Ishikawa (cell line): ENCODE measurements around the gene LTB4R2.

Experiments
- CEBPB ChIP-seq: IDR thresholded peaks from 2 replicates; pipeline ENCODE4 v1.6.1; 2012
- CREB1 ChIP-seq: IDR thresholded peaks from 2 replicates; pipeline ENCODE4 v1.6.1; 2012; ENCODE audit warnings: low read depth
- EGR1 ChIP-seq: IDR thresholded peaks from 2 replicates; pipeline ENCODE4 v1.6.1; 2012
- EP300 ChIP-seq: IDR thresholded peaks from 2 replicates; pipeline ENCODE4 v1.6.1; 2012; ENCODE audit warnings: borderline replicate concordance
- FOXM1 ChIP-seq: IDR thresholded peaks from 2 replicates; pipeline ENCODE4 v1.6.1; 2012; ENCODE audit warnings: low read depth, borderline replicate concordance
- MAX ChIP-seq: IDR thresholded peaks from 2 replicates; pipeline ENCODE4 v1.6.1; 2012
- NFIC ChIP-seq: IDR thresholded peaks from 2 replicates; pipeline ENCODE4 v1.6.1; 2012
- RAD21 ChIP-seq: IDR thresholded peaks from 2 replicates; pipeline ENCODE4 v1.6.1; 2012; ENCODE audit warnings: low read depth
- REST ChIP-seq: IDR thresholded peaks from 2 replicates; pipeline ENCODE4 v1.6.1; 2012; ENCODE audit warnings: low read depth, mild to moderate bottlenecking
- TAF1 ChIP-seq: IDR thresholded peaks from 2 replicates; pipeline ENCODE4 v1.6.1; 2012; ENCODE audit warnings: low read depth, mild to moderate bottlenecking
- TCF12 ChIP-seq: IDR thresholded peaks from 2 replicates; pipeline ENCODE4 v1.6.1; 2012; ENCODE audit warnings: low read depth
- TEAD4 ChIP-seq: IDR thresholded peaks from 2 replicates; pipeline ENCODE4 v1.6.1; 2012
- USF1 ChIP-seq: IDR thresholded peaks from 2 replicates; pipeline ENCODE4 v1.6.1; 2012
- YY1 ChIP-seq: IDR thresholded peaks from 2 replicates; pipeline ENCODE4 v1.6.1; 2012; ENCODE audit warnings: low read depth
- ZBTB7A ChIP-seq: IDR thresholded peaks from 2 replicates; pipeline ENCODE4 v1.6.1; 2012; ENCODE audit warnings: low read depth

The LTB4R2 gene

GRCh38 chr14:24349742-24350141, 39.8 kb downstream of the LTB4R2 start:
- TF ChIP-seq CEBPB (no peak), EP300 (no peak), TAF1 (no peak), USF1 (no peak)

- TF ChIP-seq TCF12 (no peak), YY1 (no peak), TEAD4 (no peak), ZBTB7A (no peak), FOXM1 (no peak), CREB1 (no peak), REST (no peak), CEBPB (no peak), EP300 (no peak), EGR1 (no peak), MAX (no peak), TAF1 (no peak), RAD21 (no peak), USF1 (no peak), NFIC (no peak)
Observed at GRCh38 chr14:24351517-24351916, 41.6 kb downstream of the LTB4R2 start.

- TF ChIP-seq RAD21 (no peak), MAX (no peak), CREB1 (no peak), TEAD4 (no peak), FOXM1 (no peak), USF1 (no peak), REST (no peak), ZBTB7A (no peak), CEBPB (no peak), EGR1 (no peak), NFIC (no peak), TCF12 (no peak), TAF1 (no peak), EP300 (no peak)
Observed at GRCh38 chr14:24353559-24354481, 43.9 kb downstream of the LTB4R2 start.

- TF ChIP-seq TCF12, result no peak
- no peak for TF ChIP-seq EGR1
- no peak for TF ChIP-seq CEBPB
- TF ChIP-seq NFIC, result no peak
- TF ChIP-seq FOXM1, result no peak
- TF ChIP-seq RAD21, result no peak
- TF ChIP-seq REST, result no peak
- TF ChIP-seq TEAD4, result no peak
- TF ChIP-seq MAX, result no peak
- no peak for TF ChIP-seq YY1
- no peak for TF ChIP-seq EP300
- no peak for TF ChIP-seq USF1
- TF ChIP-seq ZBTB7A, result no peak
- TF ChIP-seq CREB1, result no peak
- no peak for TF ChIP-seq TAF1
Observed at GRCh38 chr14:24355009-24355408, 45.1 kb downstream of the LTB4R2 start.
